HepG2 (cell line): ENCODE measurements around the gene CGGBP1. TPM values are rescaled to one million over a fixed set of nuclear protein-coding genes. Genes with fewer than 3 reads are reported as not detected.
A peak's percentile ranks its signal among the peaks of the same experiment; 100 is the strongest.

Experiments used
- ATAC-seq: fragments of 200-7000 bp; cut with Tn5 transposase; 3 replicates; pipeline ENCODE4 v1.9.1; 2020; ENCODE audit warnings: mild to moderate bottlenecking, moderate library complexity
- BruUV-seq: library from RNA; stranded (reverse); fragments of 400-500 nt; replicated peaks from 2 replicates; lab custom pipeline; 2021; lab: Mats Ljungman, UMichigan
- CTCF ChIA-PET: fragments of 300-600 bp; formaldehyde crosslinking; extraction: SDS; loops from one replicate; lab custom pipeline; 2021; ENCODE audit warnings: low total read pairs, inconsistent platforms, low intra/inter-chr PET ratio; lab: Yijun Ruan, JAX
- POLR2A ChIA-PET: fragments of 350-600 bp; sonication (Branson Sonifier 250); formaldehyde crosslinking; loops from one replicate; lab custom pipeline; 2020; ENCODE audit warnings: antibody characterized with exemption, inconsistent platforms; lab: Yijun Ruan, JAX
- DNase-seq: peaks from one replicate; pipeline ENCODE4 v3.0.0-alpha.2; 2015; ENCODE audit warnings: low spot score
- FAIRE-seq: peaks from 3 replicates; lab custom pipeline; 2011; peaks lifted over from hg19 to GRCh38; lab: Jason Lieb, UNC
- H2AFZ ChIP-seq: one replicate; pipeline ENCODE4 v1.6.1; 2011; ENCODE audit warnings: low read length, inconsistent platforms
- H3K27ac ChIP-seq: fragments of 300-600 bp; 3 replicates; pipeline ENCODE4 v1.8.0; 2011; ENCODE audit warnings: mixed run types, mild to moderate bottlenecking, mixed read lengths, low read length, inconsistent platforms; ENCODE audit not compliant: insufficient read depth; ENCODE audit errors: extremely low read length
- H3K27me3 ChIP-seq, 2 experiments: fragments of 200-600 bp in 1 of 2; 2 replicates in 1 of 2; 3 replicates in 1 of 2; pipeline versions ENCODE4 v1.6.0 to v1.8.0; 2011; ENCODE audit warnings: low read length in 2 of 2, mild to moderate bottlenecking in 2 of 2, moderate library complexity in 2 of 2, inconsistent platforms in 1 of 2; ENCODE audit not compliant: insufficient read depth in 2 of 2, control insufficient read depth in 1 of 2
- H3K36me3 ChIP-seq, 2 experiments: fragments of 200-600 bp in 1 of 2; replicated peaks in 1 of 2; 2 replicates in 1 of 2; 3 replicates in 1 of 2; pipeline versions ENCODE4 v1.5.1 to v1.8.0; 2011; ENCODE audit warnings: low read length in 2 of 2, inconsistent platforms in 1 of 2; ENCODE audit not compliant: insufficient read depth in 2 of 2, control insufficient read depth in 1 of 2
- H3K4me1 ChIP-seq: 2 replicates; pipeline ENCODE4 v1.5.1; 2012; ENCODE audit warnings: low read length, inconsistent platforms; ENCODE audit not compliant: insufficient read depth
- H3K4me2 ChIP-seq: 2 replicates; pipeline ENCODE4 v1.6.0; 2011; ENCODE audit warnings: low read depth, low read length, inconsistent platforms
- H3K4me3 ChIP-seq, 3 experiments: fragments of 200-600 bp in 1 of 3; sonication (generic), shearing (Covaris generic) in 1 of 3; replicated peaks in 1 of 3; 2 replicates each; pipeline ENCODE4 v1.5.1; 2011 to 2016; ENCODE audit warnings: low read length in 3 of 3, inconsistent platforms in 2 of 3, low read depth in 2 of 3, mild to moderate bottlenecking in 2 of 3, control low read depth in 1 of 3, mixed read lengths in 1 of 3; ENCODE audit not compliant: insufficient read depth in 1 of 3
- H3K79me2 ChIP-seq: one replicate; pipeline ENCODE4 v1.6.1; 2011; ENCODE audit warnings: low read length, inconsistent platforms; ENCODE audit not compliant: insufficient read depth
- H3K9ac ChIP-seq: 2 replicates; pipeline ENCODE4 v1.6.0; 2011; ENCODE audit warnings: mild to moderate bottlenecking, low read depth, low read length, inconsistent platforms; ENCODE audit not compliant: insufficient read depth
- H3K9me3 ChIP-seq: 2 replicates; pipeline ENCODE4 v1.5.1; 2012; ENCODE audit warnings: mild to moderate bottlenecking, low read length
- H4K20me1 ChIP-seq: 2 replicates; pipeline ENCODE4 v1.6.0; 2011; ENCODE audit warnings: inconsistent platforms, mild to moderate bottlenecking, low read length, moderate library complexity; ENCODE audit not compliant: insufficient read depth
- ASH2L ChIP-seq: fragments of 300-600, 200-600 bp; sonication (generic); IDR thresholded peaks from 2 replicates; pipeline ENCODE4 v1.7.0; 2017; ENCODE audit warnings: low read depth, mild to moderate bottlenecking, moderate library complexity, mixed read lengths, low read length; ENCODE audit not compliant: insufficient read length
- CREB3 ChIP-seq: sonication (generic); formaldehyde crosslinking; IDR thresholded peaks from 2 replicates; pipeline ENCODE4 v1.5.0; 2020; ENCODE audit warnings: missing genetic modification reagents
- IRF2 ChIP-seq: IDR thresholded peaks from 2 replicates; pipeline ENCODE4 v1.6.1; 2018; ENCODE audit warnings: missing genetic modification reagents, missing compliant biosample characterization
- ZFP36 ChIP-seq: fragments of 150-350 bp; IDR thresholded peaks from 2 replicates; pipeline ENCODE4 v1.6.1; 2018; ENCODE audit warnings: borderline replicate concordance, low read length, low read depth; ENCODE audit not compliant: partially characterized antibody
- ZNF121 ChIP-seq: sonication (generic); formaldehyde crosslinking; IDR thresholded peaks from 2 replicates; pipeline ENCODE4 v1.5.0; 2020; ENCODE audit warnings: mild to moderate bottlenecking, missing genetic modification reagents
- whole genome bisulfite sequencing: methylation state at CpG from one replicate; pipeline ENCODE4 v1.1.6; 2017; ENCODE audit warnings: low lambda C conversion rate; 5-methylcytosine and 5-hydroxymethylcytosine counted together
- in situ Hi-C: cut with HindIII; loops from 2 replicates; pipeline ENCODE4 v1.10.0; 2017; ENCODE audit warnings: low pct_unique_long_range_greater_than_20kb; ENCODE audit not compliant: extremely low pct_ligation_motif_present
- intact Hi-C: fragments of 100-400 bp; cut with micrococcal nuclease; formaldehyde crosslinking; loops from one replicate; pipeline ENCODE4 v1.10.0; 2022; ENCODE audit not compliant: unreplicated experiment
- polyA plus RNA-seq, 8 experiments: library from polyadenylated mRNA; depleted of rRNA in 3 of 8; stranded (reverse) in 7 of 8; unstranded in 1 of 8; fragments of >200 nt; fragmentation: Illumina TruSeq in 4 of 8; extraction: Trizol in 4 of 8; gene quantifications; 2 replicates each; pipeline versions ENCODE4 v1.2.1 to v1.2.3, GENCODE V29; 2011 to 2016; ENCODE audit warnings: low read depth in 4 of 8, missing spikeins in 1 of 8, mixed read lengths in 1 of 8; ENCODE audit not compliant: insufficient read depth in 1 of 8
- total RNA-seq, 5 experiments: library from RNA; depleted of rRNA; stranded (reverse); fragments of >200 nt; fragmentation: Illumina TruSeq; extraction: Trizol; gene quantifications; 2 replicates each; pipeline ENCODE4 v1.2.3, GENCODE V29; 2016; ENCODE audit warnings: low read depth in 1 of 5
- TF ChIP-seq, protein P1 (sequence below): sonication (generic); formaldehyde crosslinking; IDR thresholded peaks from 2 replicates; pipeline ENCODE4 v1.5.0; 2020; ENCODE audit warnings: mild to moderate bottlenecking, missing genetic modification reagents

CGGBP1 gene
- total and polyA plus RNA-seq, 2 of the 13 experiments (the other 11 are each of a cell fraction or from before 2014, with no cell fraction given) = 38.9 to 47.0 TPM

DNA sequence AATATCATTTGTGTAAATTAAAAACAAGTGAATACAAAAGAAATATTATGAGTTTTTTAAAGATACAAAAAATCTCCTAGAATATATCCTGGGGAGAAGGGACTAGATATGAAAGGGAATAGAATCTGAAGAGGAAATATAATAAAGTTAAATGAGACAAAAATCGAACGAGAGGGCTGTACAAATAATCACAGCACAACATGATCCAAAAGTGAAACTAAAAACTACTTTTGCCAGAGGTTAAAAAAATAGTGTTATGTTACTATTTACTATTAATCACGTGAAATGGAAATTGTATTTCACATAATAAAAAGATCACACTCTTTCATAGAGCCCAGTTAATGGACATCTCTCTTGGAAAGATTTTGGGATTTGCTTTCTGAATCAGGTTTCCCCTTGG is 28.6 kb downstream of the CGGBP1 start:
- Histone ChIP-seq H3K79me2 (no peaks in the 10 kb centered on the region), H3K9ac (no peak overlapping the region), H3K4me2 (0 out of 2 replicates have a peak overlapping the region, but pooled peaks have one; percentile 32), H3K27ac (no peak overlapping the region), H3K27me3 (peaks cover 0 to 2% of the 10 kb centered on the region in 2 experiments; a peak in 1 of 5 replicates), H3K36me3 (no peaks in the 10 kb centered on the region), H3K9me3 (no peaks in the 10 kb centered on the region), H4K20me1 (no peaks in the 10 kb centered on the region), H2AFZ (peak overlapping the region; percentile 42), H3K4me3 (no peak overlapping the region), H3K4me1 (no peaks in the 10 kb centered on the region; the same call in 1 of the 2 replicates)
- ChIA-PET POLR2A (no interaction called here), CTCF (no interaction called here)
- DNase-seq = no peak
- intact Hi-C loops (no loop called here), in situ Hi-C loops (no loop called here)
- FAIRE-seq = no peak
- BruUV-seq = no TSS peak
- no peak for ATAC-seq
- 2% methylated on average over 3 of the region's 3 CpGs for WGBS
- TF ChIP-seq CREB3 (CRISPR knock-in tag) (no peak), IRF2 (no peak), ZNF121 (CRISPR knock-in tag) (no peak), ASH2L (no peak), ZFP36 (no peak)
- TF ChIP-seq, protein P1, sequence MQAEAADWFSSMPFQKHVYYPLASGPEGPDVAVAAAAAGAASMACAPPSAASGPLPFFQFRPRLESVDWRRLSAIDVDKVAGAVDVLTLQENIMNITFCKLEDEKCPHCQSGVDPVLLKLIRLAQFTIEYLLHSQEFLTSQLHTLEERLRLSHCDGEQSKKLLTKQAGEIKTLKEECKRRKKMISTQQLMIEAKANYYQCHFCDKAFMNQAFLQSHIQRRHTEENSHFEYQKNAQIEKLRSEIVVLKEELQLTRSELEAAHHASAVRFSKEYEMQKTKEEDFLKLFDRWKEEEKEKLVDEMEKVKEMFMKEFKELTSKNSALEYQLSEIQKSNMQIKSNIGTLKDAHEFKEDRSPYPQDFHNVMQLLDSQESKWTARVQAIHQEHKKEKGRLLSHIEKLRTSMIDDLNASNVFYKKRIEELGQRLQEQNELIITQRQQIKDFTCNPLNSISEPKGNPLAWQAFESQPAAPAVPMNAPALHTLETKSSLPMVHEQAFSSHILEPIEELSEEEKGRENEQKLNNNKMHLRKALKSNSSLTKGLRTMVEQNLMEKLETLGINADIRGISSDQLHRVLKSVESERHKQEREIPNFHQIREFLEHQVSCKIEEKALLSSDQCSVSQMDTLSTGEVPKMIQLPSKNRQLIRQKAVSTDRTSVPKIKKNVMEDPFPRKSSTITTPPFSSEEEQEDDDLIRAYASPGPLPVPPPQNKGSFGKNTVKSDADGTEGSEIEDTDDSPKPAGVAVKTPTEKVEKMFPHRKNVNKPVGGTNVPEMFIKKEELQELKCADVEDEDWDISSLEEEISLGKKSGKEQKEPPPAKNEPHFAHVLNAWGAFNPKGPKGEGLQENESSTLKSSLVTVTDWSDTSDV (CRISPR knock-in tag) = no peak
